K562 (cell line): ENCODE measurements around the gene TUBB6. TPM values are rescaled to one million over a fixed set of nuclear protein-coding genes. Genes with fewer than 3 reads are reported as not detected.

Source experiments
- ATAC-seq: fragments of 200-7000 bp; cut with Tn5 transposase; 3 replicates; pipeline ENCODE4 v1.9.1; 2020; ENCODE audit warnings: moderate library complexity
- BruUV-seq: library from RNA; stranded (reverse); fragments of 400-500 nt; replicated peaks from 2 replicates; lab custom pipeline; 2021; lab: Mats Ljungman, UMichigan
- CTCF ChIA-PET: fragments of 300-600 bp; formaldehyde crosslinking; extraction: SDS; loops from one replicate; lab custom pipeline; 2021; ENCODE audit warnings: low intra/inter-chr PET ratio; lab: Yijun Ruan, JAX
- POLR2A ChIA-PET: fragments of 300-600, 350-650 bp; sonication (Branson Sonifier 250); formaldehyde crosslinking; extraction: SDS; loops from one replicate; lab custom pipeline; 2021; ENCODE audit warnings: antibody characterized with exemption, inconsistent platforms; lab: Yijun Ruan, JAX
- DNase-seq, 4 experiments: peaks; one replicate each; pipeline versions ENCODE4 v3.0.0 to v3.0.0-alpha.2; 2011 to 2018; ENCODE audit warnings: low spot score in 3 of 4, mixed read lengths in 3 of 4; ENCODE audit errors: extremely low read depth in 1 of 4
- FAIRE-seq: peaks from 2 replicates; lab custom pipeline; 2011; peaks lifted over from hg19 to GRCh38; lab: Jason Lieb, UNC
- H2AFZ ChIP-seq: 2 replicates; pipeline ENCODE4 v1.6.0; 2011; ENCODE audit warnings: low read depth, low read length, control low read depth, inconsistent platforms
- H3K27ac ChIP-seq: fragments of 200-600 bp; 3 replicates; pipeline ENCODE4 v1.8.0; 2011; ENCODE audit warnings: low read depth, mild to moderate bottlenecking, control low read depth, inconsistent platforms, low read length, moderate library complexity, mixed read lengths; ENCODE audit errors: extremely low read depth
- H3K27me3 ChIP-seq, 2 experiments: fragments of 300-600 bp in 1 of 2; 2 replicates in 1 of 2; 3 replicates in 1 of 2; pipeline versions ENCODE4 v1.6.0 to v1.8.0; 2011; ENCODE audit warnings: inconsistent platforms in 2 of 2, low read length in 2 of 2, mild to moderate bottlenecking in 1 of 2, mixed read lengths in 1 of 2, moderate library complexity in 1 of 2; ENCODE audit not compliant: control insufficient read depth in 2 of 2, insufficient read depth in 2 of 2
- H3K36me3 ChIP-seq: fragments of 300-600 bp; 3 replicates; pipeline ENCODE4 v1.8.0; 2011; ENCODE audit warnings: mild to moderate bottlenecking, low read length, inconsistent platforms; ENCODE audit not compliant: control insufficient read depth, insufficient read depth
- H3K4me1 ChIP-seq, 2 experiments: fragments of 200-600 bp in 1 of 2; replicated peaks in 1 of 2; 2 replicates in 1 of 2; 3 replicates in 1 of 2; pipeline versions ENCODE4 v1.5.1 to v1.8.0; 2011; ENCODE audit warnings: inconsistent platforms in 2 of 2, low read length in 2 of 2, mild to moderate bottlenecking in 1 of 2, mixed read lengths in 1 of 2, moderate library complexity in 1 of 2; ENCODE audit not compliant: control insufficient read depth in 2 of 2, insufficient read depth in 2 of 2
- H3K4me2 ChIP-seq: 2 replicates; pipeline ENCODE4 v1.6.1; 2011; ENCODE audit warnings: low read length, control low read depth, inconsistent platforms, mixed read lengths; ENCODE audit not compliant: insufficient read depth
- H3K4me3 ChIP-seq: fragments of 200-600 bp; sonication (generic), shearing (Covaris generic); 2 replicates; pipeline ENCODE4 v1.5.1; 2016; ENCODE audit warnings: control low read depth, inconsistent platforms
- H3K79me2 ChIP-seq: fragments of 200-600 bp; 3 replicates; pipeline ENCODE4 v1.8.0; 2011; ENCODE audit warnings: low read length, inconsistent platforms; ENCODE audit not compliant: control insufficient read depth, insufficient read depth
- H3K9ac ChIP-seq, 2 experiments: 2 replicates each; pipeline versions ENCODE4 v1.6.0 to v1.6.1; 2011; ENCODE audit warnings: low read depth in 2 of 2, low read length in 2 of 2, control low read depth in 1 of 2, inconsistent platforms in 1 of 2, mild to moderate bottlenecking in 1 of 2, mixed read lengths in 1 of 2; ENCODE audit not compliant: insufficient read depth in 1 of 2
- H3K9me1 ChIP-seq: one replicate; pipeline ENCODE4 v1.6.0; 2011; ENCODE audit warnings: inconsistent platforms, mild to moderate bottlenecking, low read length, moderate library complexity; ENCODE audit not compliant: control insufficient read depth, insufficient read depth
- H3K9me3 ChIP-seq: replicated peaks from 2 replicates; pipeline ENCODE4 v1.5.1; 2011; ENCODE audit warnings: low read depth, low read length, inconsistent platforms; ENCODE audit not compliant: control insufficient read depth, insufficient read depth
- H4K20me1 ChIP-seq: replicated peaks from 2 replicates; pipeline ENCODE4 v1.6.1; 2011; ENCODE audit warnings: low read length, inconsistent platforms, mixed read lengths; ENCODE audit not compliant: control insufficient read depth, insufficient read depth
- ARID1B ChIP-seq: fragments of 450-650 bp; IDR thresholded peaks from 2 replicates; pipeline ENCODE4 v1.6.1; 2016; ENCODE audit warnings: antibody characterized with exemption, mild to moderate bottlenecking, inconsistent platforms
- ATF4 ChIP-seq: fragments of 450-650 bp; formaldehyde crosslinking; IDR thresholded peaks from 2 replicates; pipeline ENCODE4 v1.4.0; 2022; ENCODE audit warnings: mild to moderate bottlenecking, moderate library complexity
- HNRNPLL ChIP-seq: fragments of 200-400 bp; formaldehyde crosslinking; IDR thresholded peaks from 2 replicates; pipeline ENCODE4 v1.6.1; 2017; ENCODE audit warnings: low read length, low read depth, mild to moderate bottlenecking; ENCODE audit not compliant: poor library complexity, severe bottlenecking
- L3MBTL2 ChIP-seq: fragments of 450-650 bp; IDR thresholded peaks from 2 replicates; pipeline ENCODE4 v1.6.1; 2016; ENCODE audit warnings: mild to moderate bottlenecking, moderate library complexity
- MGA ChIP-seq: fragments of 450-650 bp; IDR thresholded peaks from 2 replicates; pipeline ENCODE4 v1.6.1; 2016; ENCODE audit warnings: mild to moderate bottlenecking, moderate library complexity
- PHB ChIP-seq: fragments of 250-450 bp; sonication (Bioruptor Pico); IDR thresholded peaks from 2 replicates; pipeline ENCODE4 v1.5.0; 2021
- PPARD ChIP-seq: fragments of 250-450 bp; sonication (Bioruptor Pico); IDR thresholded peaks from 2 replicates; pipeline ENCODE4 v1.8.0; 2022; ENCODE audit warnings: inconsistent platforms, mild to moderate bottlenecking, moderate library complexity
- RBM14 ChIP-seq: fragments of 200-400 bp; formaldehyde crosslinking; IDR thresholded peaks from 2 replicates; pipeline ENCODE4 v1.6.1; 2018; ENCODE audit warnings: low read depth, mild to moderate bottlenecking, low read length, moderate library complexity, borderline replicate concordance; ENCODE audit not compliant: insufficient read depth
- SREBF2 ChIP-seq: sonication (generic); formaldehyde crosslinking; IDR thresholded peaks from 2 replicates; pipeline ENCODE4 v1.4.0; 2020; ENCODE audit warnings: mild to moderate bottlenecking, missing genetic modification reagents
- TSC22D4 ChIP-seq: fragments of 450-650 bp; IDR thresholded peaks from 2 replicates; pipeline ENCODE4 v1.6.1; 2016; ENCODE audit warnings: missing genetic modification characterization, missing biosample characterization, control low read depth
- ZNF253 ChIP-seq: fragments of 250-450 bp; sonication (Bioruptor Pico); conservative IDR thresholded peaks from 2 replicates; pipeline ENCODE4 v1.6.1; 2021; ENCODE audit warnings: mild to moderate bottlenecking
- WGBS: fragments of 100-300 bp; shearing (Covaris generic); methylation state at CpG from one replicate; pipeline ENCODE4 v1.1.6; 2016; ENCODE audit warnings: low coverage, mixed read lengths; ENCODE audit not compliant: insufficient coverage; ENCODE audit errors: missing lambda C conversion rate; 5-methylcytosine and 5-hydroxymethylcytosine counted together
- in situ Hi-C: fragments of 300-500 bp; cut with MboI; formaldehyde crosslinking; loops from 4 replicates; pipeline ENCODE4 v1.15.0; 2018; ENCODE audit warnings: inconsistent platforms, mixed read lengths
- intact Hi-C: fragments of 100-400 bp; cut with micrococcal nuclease; formaldehyde crosslinking; loops from 2 replicates; pipeline ENCODE4 v1.14.2; 2022
- polyA plus RNA-seq, 8 experiments: library from polyadenylated mRNA; depleted of rRNA in 4 of 8; stranded (reverse) in 5 of 8; unstranded in 3 of 8; fragments of >200 nt; fragmentation: Nextera tagmentation in 2 of 8; fragmentation: Illumina TruSeq in 1 of 8; extraction: Ambion mirVana in 2 of 8; extraction: Trizol in 1 of 8; gene quantifications; 2 replicates each; pipeline versions ENCODE4 v1.2.1 to v1.2.3, GENCODE V29; 2011 to 2014; ENCODE audit warnings: inconsistent platforms in 1 of 8, missing spikeins in 1 of 8
- total RNA-seq, 7 experiments: library from RNA; depleted of rRNA in 6 of 7; stranded (reverse); fragments of >200 nt in 6 of 7; fragmentation: Illumina TruSeq in 2 of 7; extraction: Trizol in 2 of 7; gene quantifications; 2 replicates each; pipeline versions ENCODE4 v1.2.1 to v1.2.3, GENCODE V29; 2011 to 2021; ENCODE audit warnings: low replicate concordance in 1 of 7

The TUBB6 gene
- total and polyA plus RNA-seq, 9 of the 15 experiments (the other 6 are each of a cell fraction or from before 2014, with no cell fraction given): 43.9 to 404 (median 81.1) TPM

- no peaks in the 10 kb centered on the region for H3K9me3 ChIP-seq
- BruUV-seq: no TSS peak
- ATAC-seq (peak; percentile 7; the same call in 1 of the 3 replicates), DNase-seq (no peak), FAIRE-seq (peak; percentile 23)
- no peak overlapping the region for H2AFZ ChIP-seq
- 0 out of 4 replicates have a peak overlapping the region, but pooled peaks of 1 of the 2 experiments have one; percentile 19 for H3K9ac ChIP-seq
- no peak overlapping the region for H3K4me3 ChIP-seq
- H3K27me3 ChIP-seq: no peaks in the 10 kb centered on the region
- H3K36me3 ChIP-seq: no peaks in the 10 kb centered on the region
- peaks cover 2 to 23% of the 10 kb centered on the region in 2 experiments; a peak in 4 of 5 replicates for H3K4me1 ChIP-seq
- H4K20me1 ChIP-seq: no peaks in the 10 kb centered on the region
- intact Hi-C loops (no loop called here), in situ Hi-C loops (no loop called here)
- WGBS: 58% methylated on average over 6 of the region's 7 CpGs
- H3K27ac ChIP-seq: no peak overlapping the region
- ChIA-PET POLR2A (interaction anchor here (0.5 to 1.2 kb wide), 3 partner anchors 98 to 669 kb away, joined by 3 to 4 read pairs (median 3); no protein-coding TSS in a partner anchor), CTCF (no interaction called here)
- H3K4me2 ChIP-seq: no peak overlapping the region
- H3K9me1 ChIP-seq: peaks cover 2% of the 10 kb centered on the region
- H3K79me2 ChIP-seq: no peaks in the 10 kb centered on the region
- TF ChIP-seq RBM14 (no peak), SREBF2 (no peak), ZNF253 (CRISPR knock-in tag) (no peak), MGA (peak; percentile 62), PPARD (no peak), TSC22D4 (tag) (no peak), L3MBTL2 (peak; percentile 72), PHB (CRISPR knock-in tag) (no peak), ATF4 (CRISPR knock-in tag) (no peak), HNRNPLL (no peak), ARID1B (no peak)
These were observed 29.8 kb upstream of the TUBB6 start for GRCh38 chr18:12278215-12278671.
